ENCODE measurements around the gene BRD9.

DNA sequence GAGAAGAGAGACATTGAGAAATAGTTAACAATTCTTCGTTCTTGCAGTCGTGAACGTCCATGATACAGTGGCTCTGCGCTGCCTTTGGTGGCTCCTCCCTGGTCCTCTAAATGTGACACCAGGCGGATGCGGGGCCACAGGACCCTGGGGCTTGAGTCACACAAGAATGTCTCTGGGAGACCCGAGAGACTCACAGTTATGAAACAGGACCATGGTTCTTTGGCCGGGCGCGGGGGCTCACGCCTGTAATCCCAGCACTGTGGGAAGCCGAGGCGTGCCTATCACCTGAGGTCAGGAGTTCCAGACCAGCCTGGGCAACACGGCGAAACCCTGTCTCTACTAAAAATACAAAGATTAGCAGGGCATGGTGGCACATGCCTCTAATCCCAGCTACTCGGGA lies 41.0 kb downstream of the BRD9 start:
- no peak for TF ChIP-seq EZH2 (IDR thresholded peaks at IDR 0.05; ENCODE audit: borderline replicate concordance, low read length)
- TF ChIP-seq CTCF (conservative IDR thresholded peaks at IDR 0.05 in 1 of 2, IDR thresholded peaks at IDR 0.05 in 1 of 2; ENCODE audit: extremely low read depth in 1 of 2, insufficient read depth in 1 of 2, low read depth in 1 of 2, low read length in 2 of 2), result no peak

All from mammary epithelial cell (primary cell).